GM23338 (cell line): ENCODE results near the gene CTF1. TPM values are rescaled to one million over a fixed set of nuclear protein-coding genes. Genes with fewer than 3 reads are reported as not detected.

ENCODE experiments used
- ATAC-seq: fragments of 200-7000 bp; cut with Tn5 transposase; 3 replicates; pipeline ENCODE4 v1.9.1; 2020
- DNase-seq: peaks from one replicate; pipeline ENCODE4 v3.0.0-alpha.2; 2015; ENCODE audit warnings: low spot score
- H2AFZ ChIP-seq: fragments of 200-600 bp; sonication (generic); 2 replicates; pipeline ENCODE4 v1.8.0; 2016; ENCODE audit warnings: antibody characterized with exemption, mild to moderate bottlenecking, moderate library complexity
- H3F3A ChIP-seq: fragments of 200-600 bp; sonication (generic); replicated peaks from 2 replicates; pipeline ENCODE4 v1.8.0; 2017; ENCODE audit warnings: antibody characterized with exemption, mixed run types, low read depth
- H3K27ac ChIP-seq: fragments of 200-600 bp; sonication (generic); 2 replicates; pipeline ENCODE4 v1.6.1; 2016; ENCODE audit warnings: low read depth
- H3K27me3 ChIP-seq: fragments of 200-600 bp; sonication (generic); 2 replicates; pipeline ENCODE4 v1.8.0; 2016; ENCODE audit warnings: mild to moderate bottlenecking, mixed run types, moderate library complexity; ENCODE audit not compliant: insufficient read depth
- H3K36me3 ChIP-seq: fragments of 200-600 bp; sonication (generic); 2 replicates; pipeline ENCODE4 v1.8.0; 2016; ENCODE audit warnings: mild to moderate bottlenecking; ENCODE audit not compliant: insufficient read depth
- H3K4me1 ChIP-seq: fragments of 200-600 bp; sonication (generic); 2 replicates; pipeline ENCODE4 v1.8.0; 2016; ENCODE audit warnings: mild to moderate bottlenecking, moderate library complexity; ENCODE audit not compliant: insufficient read depth
- H3K4me2 ChIP-seq: fragments of 200-600 bp; sonication (generic); 2 replicates; pipeline ENCODE4 v1.7.1; 2017; ENCODE audit warnings: mixed run types
- H3K4me3 ChIP-seq: fragments of 200-600 bp; sonication (generic); 2 replicates; pipeline ENCODE4 v1.6.1; 2016; ENCODE audit warnings: mixed run types
- H3K79me2 ChIP-seq: fragments of 200-600 bp; sonication (generic); replicated peaks from 2 replicates; pipeline ENCODE4 v1.8.0; 2017; ENCODE audit warnings: mild to moderate bottlenecking; ENCODE audit not compliant: insufficient read depth
- H3K9me2 ChIP-seq: fragments of 200-600 bp; sonication (generic); 2 replicates; pipeline ENCODE4 v1.8.0; 2017; ENCODE audit not compliant: insufficient read depth
- H4K20me1 ChIP-seq: fragments of 200-600 bp; sonication (generic); replicated peaks from 2 replicates; pipeline ENCODE4 v1.8.0; 2017; ENCODE audit warnings: mild to moderate bottlenecking; ENCODE audit not compliant: insufficient read depth
- H3K27ac Mint-ChIP-seq: 2 replicates; pipeline ENCODE4 v1.8.0; 2020; ENCODE audit warnings: inconsistent platforms, mild to moderate bottlenecking, moderate library complexity, mixed read lengths
- H3K27me3 Mint-ChIP-seq: 3 replicates; pipeline ENCODE4 v1.8.0; 2022; ENCODE audit warnings: low read depth, mild to moderate bottlenecking, moderate library complexity, mixed read lengths, inconsistent platforms; ENCODE audit not compliant: insufficient read depth, poor library complexity
- H3K36me3 Mint-ChIP-seq: 3 replicates; pipeline ENCODE4 v1.8.0; 2021; ENCODE audit warnings: low read depth, mild to moderate bottlenecking, inconsistent platforms, moderate library complexity, mixed read lengths
- H3K4me1 Mint-ChIP-seq: 3 replicates; pipeline ENCODE4 v1.8.0; 2020; ENCODE audit warnings: mild to moderate bottlenecking, inconsistent platforms, mixed read lengths
- H3K4me3 Mint-ChIP-seq: 3 replicates; pipeline ENCODE4 v1.8.0; 2021; ENCODE audit warnings: moderate library complexity, mild to moderate bottlenecking, inconsistent platforms, mixed read lengths
- H3K9me3 Mint-ChIP-seq: 3 replicates; pipeline ENCODE4 v1.8.0; 2020; ENCODE audit warnings: moderate library complexity, mild to moderate bottlenecking, inconsistent platforms, mixed read lengths
- CREB1 ChIP-seq: fragments of 250-450 bp; sonication (Bioruptor Pico); IDR thresholded peaks from 2 replicates; pipeline ENCODE4 v1.5.0; 2020; ENCODE audit warnings: low read depth, mild to moderate bottlenecking, moderate library complexity
- EZH2 ChIP-seq: fragments of 200-600 bp; sonication (generic); IDR thresholded peaks from one replicate; pipeline ENCODE4 v1.8.0; 2017; ENCODE audit warnings: antibody characterized with exemption, mild to moderate bottlenecking, low read depth; ENCODE audit not compliant: unreplicated experiment
- EZH2phosphoT487 ChIP-seq: fragments of 200-600 bp; sonication (generic); IDR thresholded peaks from one replicate; pipeline ENCODE4 v1.8.1; 2018; ENCODE audit warnings: antibody characterized with exemption; ENCODE audit not compliant: unreplicated experiment
- JUNB ChIP-seq: IDR thresholded peaks from one replicate; pipeline ENCODE4 v1.6.1; 2016; ENCODE audit warnings: antibody characterized with exemption; ENCODE audit not compliant: unreplicated experiment
- STAT1 ChIP-seq: IDR thresholded peaks from one replicate; pipeline ENCODE4 v1.6.1; 2016; ENCODE audit warnings: antibody characterized with exemption; ENCODE audit not compliant: unreplicated experiment
- ZNF114 ChIP-seq: fragments of 250-450 bp; sonication (Bioruptor Pico); IDR thresholded peaks from 2 replicates; pipeline ENCODE4 v1.5.0; 2020; ENCODE audit warnings: mild to moderate bottlenecking, moderate library complexity
- polyA plus RNA-seq: library from polyadenylated mRNA; unstranded; fragments of >200 nt; fragmentation: Nextera tagmentation; extraction: Ambion mirVana; gene quantifications from 2 replicates; pipeline ENCODE4 v1.2.1, GENCODE V29; 2016
- total RNA-seq: library from RNA; depleted of rRNA; stranded (reverse); fragments of >200 nt; shearing (Covaris generic); gene quantifications from 2 replicates; pipeline ENCODE4 v1.2.3, GENCODE V29; 2014
- TF ChIP-seq, protein P1 (sequence below), 2 experiments: fragments of 200-600 bp in 1 of 2; sonication (generic) in 1 of 2; conservative IDR thresholded peaks; 2 replicates each; pipeline versions ENCODE4 v1.5.1 to v1.6.1; 2016 to 2017; ENCODE audit warnings: antibody characterized with exemption in 2 of 2, low read depth in 2 of 2, mild to moderate bottlenecking in 2 of 2, moderate library complexity in 1 of 2
- TF ChIP-seq, protein P2 (sequence below): fragments of 250-450 bp; sonication (Bioruptor Pico); IDR thresholded peaks from 2 replicates; pipeline ENCODE4 v1.5.0; 2020; ENCODE audit warnings: mild to moderate bottlenecking, moderate library complexity
- TF ChIP-seq, protein P3 (sequence below): IDR thresholded peaks from 2 replicates; pipeline ENCODE4 v1.6.1; 2016; ENCODE audit warnings: antibody characterized with exemption

Gene CTF1
- total and polyA plus RNA-seq, 2 experiments from 2014 or later = 0.24 to 0.52 TPM

DNA sequence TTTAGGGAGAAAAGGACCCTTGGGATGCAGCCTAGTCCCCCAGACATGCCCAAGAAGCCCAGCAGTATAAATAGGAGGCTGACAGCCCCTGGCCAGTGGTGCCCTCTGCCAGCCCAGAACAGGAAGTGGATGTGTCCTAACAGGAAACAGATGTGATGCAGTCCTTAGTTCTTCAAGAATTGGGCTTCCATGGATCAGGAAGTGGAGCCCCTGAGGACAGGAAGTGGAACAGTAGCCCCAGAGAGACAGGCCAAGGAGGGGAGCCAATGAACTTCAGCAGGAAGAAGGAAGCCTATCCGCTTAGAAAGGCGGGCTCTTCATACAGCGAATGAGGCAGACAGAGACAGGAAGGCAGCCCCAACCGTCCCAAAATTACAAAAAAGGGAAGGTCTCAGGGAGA, 7.2 kb downstream of the CTF1 start:
- TF ChIP-seq ZNF114 (CRISPR knock-in tag) (no peak), EZH2 (no peak), STAT1 (no peak), EZH2phosphoT487 (no peak), CREB1 (CRISPR knock-in tag) (no peak)
- TF ChIP-seq, protein P1, sequence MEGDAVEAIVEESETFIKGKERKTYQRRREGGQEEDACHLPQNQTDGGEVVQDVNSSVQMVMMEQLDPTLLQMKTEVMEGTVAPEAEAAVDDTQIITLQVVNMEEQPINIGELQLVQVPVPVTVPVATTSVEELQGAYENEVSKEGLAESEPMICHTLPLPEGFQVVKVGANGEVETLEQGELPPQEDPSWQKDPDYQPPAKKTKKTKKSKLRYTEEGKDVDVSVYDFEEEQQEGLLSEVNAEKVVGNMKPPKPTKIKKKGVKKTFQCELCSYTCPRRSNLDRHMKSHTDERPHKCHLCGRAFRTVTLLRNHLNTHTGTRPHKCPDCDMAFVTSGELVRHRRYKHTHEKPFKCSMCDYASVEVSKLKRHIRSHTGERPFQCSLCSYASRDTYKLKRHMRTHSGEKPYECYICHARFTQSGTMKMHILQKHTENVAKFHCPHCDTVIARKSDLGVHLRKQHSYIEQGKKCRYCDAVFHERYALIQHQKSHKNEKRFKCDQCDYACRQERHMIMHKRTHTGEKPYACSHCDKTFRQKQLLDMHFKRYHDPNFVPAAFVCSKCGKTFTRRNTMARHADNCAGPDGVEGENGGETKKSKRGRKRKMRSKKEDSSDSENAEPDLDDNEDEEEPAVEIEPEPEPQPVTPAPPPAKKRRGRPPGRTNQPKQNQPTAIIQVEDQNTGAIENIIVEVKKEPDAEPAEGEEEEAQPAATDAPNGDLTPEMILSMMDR (conservative IDR thresholded peaks at IDR 0.05; ENCODE audit: low read depth in 2 of 2) = no peak
- no peaks in the 10 kb centered on the region; the same call in 2 of the 3 replicates for H3K9me3 Mint-ChIP-seq
- Histone ChIP-seq H3K9me2 (peaks cover 7% of the 10 kb centered on the region; the same call in 1 of the 2 replicates), H3K4me3 (no peak overlapping the region), H3K27me3 (peaks cover 18% of the 10 kb centered on the region), H4K20me1 (no peaks in the 10 kb centered on the region), H3K4me1 (peaks cover 6% of the 10 kb centered on the region), H3K36me3 (no peaks in the 10 kb centered on the region), H2AFZ (no peak overlapping the region), H3K4me2 (no peak overlapping the region), H3K27ac (no peak overlapping the region), H3F3A (peaks cover 9% of the 10 kb centered on the region; the same call in 1 of the 2 replicates), H3K79me2 (no peaks in the 10 kb centered on the region)
- peaks cover 10% of the 10 kb centered on the region for H3K27me3 Mint-ChIP-seq
- H3K27ac Mint-ChIP-seq = no peak overlapping the region
- no peak overlapping the region; the same call in 2 of the 3 replicates for H3K4me3 Mint-ChIP-seq
- peaks cover 9% of the 10 kb centered on the region for H3K4me1 Mint-ChIP-seq
- DNase-seq (no peak), ATAC-seq (no peak)
- H3K36me3 Mint-ChIP-seq = no peaks in the 10 kb centered on the region

GRCh38 chr16:30904114-30904780, 7.8 kb downstream of the CTF1 start:
- no peak overlapping the region for H3K4me2 ChIP-seq
- H3K9me3 Mint-ChIP-seq = no peaks in the 10 kb centered on the region; the same call in 2 of the 3 replicates
- H3K27ac Mint-ChIP-seq = no peak overlapping the region
- peaks cover 18% of the 10 kb centered on the region for H3K27me3 ChIP-seq
- ATAC-seq (no peak), DNase-seq (no peak)
- no peak overlapping the region for H3K4me3 ChIP-seq
- peaks cover 10% of the 10 kb centered on the region for H3K27me3 Mint-ChIP-seq
- H3K9me2 ChIP-seq = peaks cover 7% of the 10 kb centered on the region; the same call in 1 of the 2 replicates
- no peaks in the 10 kb centered on the region for H3K36me3 ChIP-seq
- H4K20me1 ChIP-seq = no peaks in the 10 kb centered on the region
- peaks cover 9% of the 10 kb centered on the region for H3K4me1 Mint-ChIP-seq
- H2AFZ ChIP-seq = 0 out of 2 replicates have a peak overlapping the region, but pooled peaks have one; percentile 14
- H3K36me3 Mint-ChIP-seq = no peaks in the 10 kb centered on the region
- no peak overlapping the region for H3K27ac ChIP-seq
- H3K4me1 ChIP-seq = peaks cover 6% of the 10 kb centered on the region
- no peaks in the 10 kb centered on the region for H3K79me2 ChIP-seq
- peaks cover 9% of the 10 kb centered on the region; the same call in 1 of the 2 replicates for H3F3A ChIP-seq
- no peak overlapping the region for H3K4me3 Mint-ChIP-seq
- TF ChIP-seq, protein P2, sequence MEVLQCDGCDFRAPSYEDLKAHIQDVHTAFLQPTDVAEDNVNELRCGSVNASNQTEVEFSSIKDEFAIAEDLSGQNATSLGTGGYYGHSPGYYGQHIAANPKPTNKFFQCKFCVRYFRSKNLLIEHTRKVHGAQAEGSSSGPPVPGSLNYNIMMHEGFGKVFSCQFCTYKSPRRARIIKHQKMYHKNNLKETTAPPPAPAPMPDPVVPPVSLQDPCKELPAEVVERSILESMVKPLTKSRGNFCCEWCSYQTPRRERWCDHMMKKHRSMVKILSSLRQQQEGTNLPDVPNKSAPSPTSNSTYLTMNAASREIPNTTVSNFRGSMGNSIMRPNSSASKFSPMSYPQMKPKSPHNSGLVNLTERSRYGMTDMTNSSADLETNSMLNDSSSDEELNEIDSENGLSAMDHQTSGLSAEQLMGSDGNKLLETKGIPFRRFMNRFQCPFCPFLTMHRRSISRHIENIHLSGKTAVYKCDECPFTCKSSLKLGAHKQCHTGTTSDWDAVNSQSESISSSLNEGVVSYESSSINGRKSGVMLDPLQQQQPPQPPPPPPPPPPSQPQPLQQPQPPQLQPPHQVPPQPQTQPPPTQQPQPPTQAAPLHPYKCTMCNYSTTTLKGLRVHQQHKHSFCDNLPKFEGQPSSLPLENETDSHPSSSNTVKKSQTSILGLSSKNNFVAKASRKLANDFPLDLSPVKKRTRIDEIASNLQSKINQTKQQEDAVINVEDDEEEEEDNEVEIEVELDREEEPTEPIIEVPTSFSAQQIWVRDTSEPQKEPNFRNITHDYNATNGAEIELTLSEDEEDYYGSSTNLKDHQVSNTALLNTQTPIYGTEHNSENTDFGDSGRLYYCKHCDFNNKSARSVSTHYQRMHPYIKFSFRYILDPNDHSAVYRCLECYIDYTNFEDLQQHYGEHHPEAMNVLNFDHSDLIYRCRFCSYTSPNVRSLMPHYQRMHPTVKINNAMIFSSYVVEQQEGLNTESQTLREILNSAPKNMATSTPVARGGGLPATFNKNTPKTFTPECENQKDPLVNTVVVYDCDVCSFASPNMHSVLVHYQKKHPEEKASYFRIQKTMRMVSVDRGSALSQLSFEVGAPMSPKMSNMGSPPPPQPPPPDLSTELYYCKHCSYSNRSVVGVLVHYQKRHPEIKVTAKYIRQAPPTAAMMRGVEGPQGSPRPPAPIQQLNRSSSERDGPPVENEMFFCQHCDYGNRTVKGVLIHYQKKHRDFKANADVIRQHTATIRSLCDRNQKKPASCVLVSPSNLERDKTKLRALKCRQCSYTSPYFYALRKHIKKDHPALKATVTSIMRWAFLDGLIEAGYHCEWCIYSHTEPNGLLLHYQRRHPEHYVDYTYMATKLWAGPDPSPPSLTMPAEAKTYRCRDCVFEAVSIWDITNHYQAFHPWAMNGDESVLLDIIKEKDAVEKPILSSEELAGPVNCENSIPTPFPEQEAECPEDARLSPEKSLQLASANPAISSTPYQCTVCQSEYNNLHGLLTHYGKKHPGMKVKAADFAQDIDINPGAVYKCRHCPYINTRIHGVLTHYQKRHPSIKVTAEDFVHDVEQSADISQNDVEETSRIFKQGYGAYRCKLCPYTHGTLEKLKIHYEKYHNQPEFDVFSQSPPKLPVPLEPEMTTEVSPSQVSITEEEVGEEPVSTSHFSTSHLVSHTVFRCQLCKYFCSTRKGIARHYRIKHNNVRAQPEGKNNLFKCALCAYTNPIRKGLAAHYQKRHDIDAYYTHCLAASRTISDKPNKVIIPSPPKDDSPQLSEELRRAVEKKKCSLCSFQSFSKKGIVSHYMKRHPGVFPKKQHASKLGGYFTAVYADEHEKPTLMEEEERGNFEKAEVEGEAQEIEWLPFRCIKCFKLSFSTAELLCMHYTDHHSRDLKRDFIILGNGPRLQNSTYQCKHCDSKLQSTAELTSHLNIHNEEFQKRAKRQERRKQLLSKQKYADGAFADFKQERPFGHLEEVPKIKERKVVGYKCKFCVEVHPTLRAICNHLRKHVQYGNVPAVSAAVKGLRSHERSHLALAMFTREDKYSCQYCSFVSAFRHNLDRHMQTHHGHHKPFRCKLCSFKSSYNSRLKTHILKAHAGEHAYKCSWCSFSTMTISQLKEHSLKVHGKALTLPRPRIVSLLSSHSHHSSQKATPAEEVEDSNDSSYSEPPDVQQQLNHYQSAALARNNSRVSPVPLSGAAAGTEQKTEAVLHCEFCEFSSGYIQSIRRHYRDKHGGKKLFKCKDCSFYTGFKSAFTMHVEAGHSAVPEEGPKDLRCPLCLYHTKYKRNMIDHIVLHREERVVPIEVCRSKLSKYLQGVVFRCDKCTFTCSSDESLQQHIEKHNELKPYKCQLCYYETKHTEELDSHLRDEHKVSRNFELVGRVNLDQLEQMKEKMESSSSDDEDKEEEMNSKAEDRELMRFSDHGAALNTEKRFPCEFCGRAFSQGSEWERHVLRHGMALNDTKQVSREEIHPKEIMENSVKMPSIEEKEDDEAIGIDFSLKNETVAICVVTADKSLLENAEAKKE (CRISPR knock-in tag) = no peak
- no peak for TF ChIP-seq CREB1 (CRISPR knock-in tag)
- TF ChIP-seq JUNB = no peak
- TF ChIP-seq, protein P3, sequence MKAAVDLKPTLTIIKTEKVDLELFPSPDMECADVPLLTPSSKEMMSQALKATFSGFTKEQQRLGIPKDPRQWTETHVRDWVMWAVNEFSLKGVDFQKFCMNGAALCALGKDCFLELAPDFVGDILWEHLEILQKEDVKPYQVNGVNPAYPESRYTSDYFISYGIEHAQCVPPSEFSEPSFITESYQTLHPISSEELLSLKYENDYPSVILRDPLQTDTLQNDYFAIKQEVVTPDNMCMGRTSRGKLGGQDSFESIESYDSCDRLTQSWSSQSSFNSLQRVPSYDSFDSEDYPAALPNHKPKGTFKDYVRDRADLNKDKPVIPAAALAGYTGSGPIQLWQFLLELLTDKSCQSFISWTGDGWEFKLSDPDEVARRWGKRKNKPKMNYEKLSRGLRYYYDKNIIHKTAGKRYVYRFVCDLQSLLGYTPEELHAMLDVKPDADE = no peak
